ENCODE results near the gene ZSWIM8.

- no peak for TF ChIP-seq POLR2AphosphoS5 (IDR thresholded peaks at IDR 0.05; ENCODE audit: low read depth, low read length)
- TF ChIP-seq TAF1 (IDR thresholded peaks at IDR 0.05; ENCODE audit: borderline replicate concordance, low read depth, low read length), result no peak
Measured at GRCh38 chr10:73742454-73742734, 43.0 kb upstream of the ZSWIM8 start.

Measured in GM12892 (cell line).